ENCODE data around the gene RGS7. TPM values are rescaled to one million over a fixed set of nuclear protein-coding genes. Genes with fewer than 3 reads are reported as not detected.

The RGS7 gene
- total and polyA plus RNA-seq, 10 of the 15 experiments (the other 5 are each of a cell fraction or from before 2014, with no cell fraction given): not detected

GRCh38 chr1:241228339-241228738 is 128.7 kb downstream of the RGS7 start (continued):
- TF ChIP-seq NKRF (conservative IDR thresholded peaks at IDR 0.05) (no peak), PAX8 (IDR thresholded peaks at IDR 0.05) (no peak), TCF3 (IDR thresholded peaks at IDR 0.05; ENCODE audit: borderline replicate concordance, insufficient read depth, low read depth, low read length) (no peak), NRF1 (conservative IDR thresholded peaks at IDR 0.05; ENCODE audit: low read depth, low read length) (no peak), WRNIP1 (IDR thresholded peaks at IDR 0.05; ENCODE audit: borderline replicate concordance, low read depth, low read length) (no peak), ZBTB4 (CRISPR knock-in tag; IDR thresholded peaks at IDR 0.05) (no peak), E2F8 (IDR thresholded peaks at IDR 0.05; ENCODE audit: low read depth, partially characterized antibody) (no peak), RBBP5 (conservative IDR thresholded peaks at IDR 0.05) (no peak), E4F1 (IDR thresholded peaks at IDR 0.05; ENCODE audit: borderline replicate concordance, partially characterized antibody) (no peak), KLF5 (IDR thresholded peaks at IDR 0.05; ENCODE audit: partially characterized antibody) (no peak)

All from GM12878 (cell line).